GM21515 (cell line): ENCODE measurements around the gene CD1C.
"Not testable (repeated sequence)": the region's sequence is repeated elsewhere in the genome, so short reads cannot be mapped to it uniquely, and the experiment has no call there.

Source experiments
- ATAC-seq: cut with Tn5 transposase; IDR thresholded peaks from one replicate; pipeline ENCODE4 v1.9.1; 2021; ENCODE audit not compliant: unreplicated experiment

CD1C gene

GRCh38 chr1:158328426-158328825, 38.7 kb downstream of the CD1C start:
- ATAC-seq = no peak

GRCh38 chr1:158329300-158329699, 39.6 kb downstream of the CD1C start:
- ATAC-seq = no peak

GRCh38 chr1:158329733-158330132, 40.0 kb downstream of the CD1C start:
- no peak for ATAC-seq

GRCh38 chr1:158330391-158331105, 40.8 kb downstream of the CD1C start:
- no peak for ATAC-seq

- no peak for ATAC-seq
These were observed 41.3 kb downstream of the CD1C start for GRCh38 chr1:158331106-158331425.

- no peak for ATAC-seq
These were observed 41.9 kb downstream of the CD1C start, which contains the start of gene CD1B for GRCh38 chr1:158331481-158332150. CD1B (minus strand) TSS chr1:158331531; CDS start chr1:158331423, 108 bp downstream.

- ATAC-seq = no peak
These were observed 43.9 kb downstream of the CD1C start for GRCh38 chr1:158333405-158334155.

DNA sequence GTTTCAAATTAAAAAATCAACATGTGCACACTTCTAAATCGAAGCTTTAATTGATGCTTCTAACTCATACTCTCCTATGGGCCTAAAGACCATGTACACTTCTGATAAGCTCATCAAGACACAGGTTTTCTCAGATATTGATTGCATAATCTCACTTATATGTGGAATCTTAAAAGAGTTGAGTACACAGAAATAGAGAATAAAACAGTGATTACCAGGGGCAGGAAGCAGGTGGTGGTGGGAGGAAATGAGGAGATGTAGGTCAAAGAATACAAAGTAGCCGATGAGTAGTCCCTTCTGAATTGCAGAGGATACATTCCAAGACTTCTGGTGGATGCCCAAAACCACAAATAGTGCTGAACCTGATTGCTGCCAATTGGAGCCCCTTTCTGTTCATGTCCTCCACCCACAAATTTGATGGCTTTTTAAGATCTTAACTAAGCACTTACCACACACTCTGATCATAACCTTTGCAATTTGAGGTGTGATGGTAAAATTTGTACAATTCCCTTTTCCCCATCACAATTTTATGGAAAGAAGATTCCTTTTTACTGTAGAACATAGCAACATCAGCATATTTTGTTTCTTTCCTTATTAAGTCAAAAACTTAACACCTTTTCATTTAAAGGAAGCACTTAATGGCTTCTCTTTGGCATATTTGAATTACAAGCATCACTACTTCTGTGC, 44.9 kb downstream of the CD1C start:
- ATAC-seq = no peak

- ATAC-seq = no peak
These were observed 45.5 kb downstream of the CD1C start for GRCh38 chr1:158335213-158335532.

- not testable (repeated sequence) for ATAC-seq
These were observed 46.7 kb downstream of the CD1C start for GRCh38 chr1:158336413-158336812.
